DMS153 treated with DMSO at 0.1 percent for 48 hours (cell line): ENCODE data around the gene PDK1.
"Not testable (repeated sequence)": the region's sequence is repeated elsewhere in the genome, so short reads cannot be mapped to it uniquely, and the experiment has no call there.

Experiments
- DNase-seq: peaks from one replicate; lab custom pipeline; 2025; ENCODE audit not compliant: unreplicated experiment; lab: John Stamatoyannopoulos, UW

The PDK1 gene

DNA sequence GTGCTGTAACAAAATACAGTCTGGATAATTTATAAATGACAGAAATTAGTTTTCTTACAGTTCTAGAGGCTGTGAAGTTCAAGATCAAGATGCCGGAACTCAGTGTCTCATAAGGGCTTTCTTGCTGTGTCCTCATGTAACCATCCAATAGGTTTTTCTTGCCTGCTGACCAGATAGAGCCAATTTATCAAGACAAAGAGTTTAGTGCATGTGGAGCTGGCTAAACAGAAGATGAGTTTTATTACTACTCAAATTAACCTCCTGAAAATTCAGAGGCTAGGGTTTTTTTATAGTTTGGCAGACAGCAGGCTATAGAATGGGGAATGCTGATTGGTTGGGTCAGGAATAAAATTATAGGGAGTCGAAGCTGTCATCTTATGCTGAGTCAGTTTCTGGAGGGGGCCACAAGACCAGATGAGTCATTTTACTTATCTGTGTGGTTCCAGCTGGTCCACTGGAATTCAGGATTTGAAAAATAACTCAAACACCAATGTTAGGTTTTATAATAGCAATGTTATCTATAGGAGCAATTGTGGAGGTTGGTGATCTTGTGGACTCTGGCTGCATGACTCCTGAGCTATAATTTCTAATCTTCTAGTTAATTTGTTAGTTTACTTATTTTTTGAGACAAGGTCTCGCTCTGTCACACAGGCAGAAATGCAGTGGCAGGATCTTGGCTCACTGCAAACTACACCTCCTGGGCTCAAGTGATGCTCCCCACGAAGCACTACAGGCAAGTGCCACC is 3.2 kb upstream of the PDK1 start:
- no peak for DNase-seq

DNA sequence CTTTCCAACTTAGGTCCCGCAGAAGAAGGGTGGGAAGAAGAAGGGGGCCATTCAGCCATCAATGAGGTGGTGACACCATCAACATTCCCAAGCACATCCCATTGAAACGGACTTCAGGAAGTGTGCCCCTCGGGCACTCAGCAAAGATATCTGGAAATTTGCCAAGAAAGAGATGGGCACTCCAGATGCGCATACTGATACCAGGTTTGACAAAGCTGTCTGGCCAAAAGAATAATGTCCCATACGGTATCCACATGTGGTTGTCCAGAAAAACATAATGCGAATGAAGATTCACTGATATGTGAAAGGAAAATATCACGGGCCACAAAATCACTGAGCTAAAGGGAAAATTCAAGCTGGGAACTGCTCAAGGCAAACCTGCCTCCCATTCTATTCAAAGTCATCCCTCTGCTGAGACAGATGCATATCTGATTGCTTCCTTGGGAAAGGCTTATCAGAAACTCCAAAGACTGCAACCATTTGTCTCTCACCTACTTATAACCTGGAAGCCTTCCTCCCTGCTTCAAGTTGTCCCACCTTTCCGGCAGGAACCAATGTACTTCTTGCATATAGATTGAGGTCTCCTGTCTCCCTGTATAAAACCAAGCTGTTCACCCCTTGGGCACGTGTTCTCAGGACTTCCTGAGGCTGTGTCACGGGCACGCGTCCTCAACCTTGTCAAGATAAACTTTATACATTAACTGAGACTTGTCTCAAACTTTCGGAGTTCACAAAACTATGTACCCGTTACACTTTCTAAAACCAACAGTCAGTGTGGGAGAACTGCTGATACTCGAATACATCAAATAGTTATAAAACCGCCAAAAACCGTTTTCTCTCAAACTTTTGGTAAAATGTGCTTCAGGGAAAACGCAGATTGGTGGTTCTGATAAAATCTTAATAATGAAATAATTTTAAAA is 1.3 kb upstream of the PDK1 start:
- no peak for DNase-seq

DNA sequence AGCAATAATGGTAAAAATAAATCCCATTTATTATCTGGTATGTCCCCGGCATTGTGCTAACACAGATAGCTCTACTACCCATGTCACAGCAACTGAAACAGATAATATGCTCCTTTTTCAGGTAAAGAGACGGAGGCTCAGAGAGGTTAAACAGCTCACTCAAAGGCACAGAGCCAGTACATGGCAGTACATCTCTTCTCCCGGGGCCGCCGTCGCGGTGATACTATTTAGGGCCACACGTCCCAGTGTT is 693 bp upstream of the PDK1 start:
- no peak for DNase-seq

DNA sequence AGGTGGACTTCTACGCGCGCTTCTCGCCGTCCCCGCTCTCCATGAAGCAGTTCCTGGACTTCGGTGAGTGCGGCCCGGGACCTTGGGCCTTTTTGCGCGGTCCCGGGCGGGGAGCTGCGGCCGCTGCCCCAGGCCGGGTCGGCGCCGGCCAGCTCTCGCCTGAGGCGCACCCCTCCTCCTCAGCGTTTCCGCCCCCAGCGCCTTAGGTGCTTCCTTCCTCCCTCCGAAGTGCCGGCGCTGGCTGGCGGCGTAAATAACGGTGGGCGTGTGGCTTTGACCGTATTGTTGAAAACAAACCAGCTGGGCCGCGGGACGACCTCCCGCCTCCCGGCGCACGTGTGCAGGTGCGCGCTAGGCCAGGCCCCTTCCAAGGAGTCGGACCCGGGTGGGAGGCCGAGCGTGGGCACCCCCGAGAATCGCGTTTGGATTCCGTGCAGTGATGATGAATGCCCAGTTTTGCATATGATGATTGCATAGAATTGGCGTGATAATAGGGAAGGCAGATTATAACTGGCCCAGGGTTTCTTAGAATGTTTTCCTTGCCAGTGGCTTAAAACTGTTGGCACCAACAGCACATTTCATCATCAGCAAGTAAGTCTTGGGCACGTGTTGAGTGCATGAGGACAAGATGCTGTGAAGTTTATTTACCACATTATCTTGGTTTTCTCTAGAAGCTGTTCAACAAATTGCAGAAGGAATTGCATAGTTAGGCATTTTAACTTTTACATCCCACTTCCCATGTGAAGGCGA is 569 bp downstream of the PDK1 start:
- no peak for DNase-seq

DNA sequence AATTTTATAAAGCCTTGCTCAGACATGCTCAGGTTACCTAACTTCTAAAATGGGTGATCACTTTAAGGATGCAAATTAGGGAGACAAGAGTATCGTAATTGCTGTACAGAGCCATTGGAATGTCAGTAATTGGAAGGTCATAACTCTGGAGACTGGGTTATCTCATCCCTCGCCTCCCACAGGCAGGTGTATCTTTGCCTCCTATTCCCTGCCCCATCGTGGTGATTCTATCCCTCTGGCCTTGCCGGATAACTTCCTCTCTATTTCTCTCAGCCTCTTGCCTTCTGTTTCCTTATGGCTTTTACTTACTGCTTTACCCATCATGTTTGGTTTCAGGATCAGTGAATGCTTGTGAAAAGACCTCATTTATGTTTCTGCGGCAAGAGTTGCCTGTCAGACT is 2.5 kb downstream of the PDK1 start:
- DNase-seq = no peak

DNA sequence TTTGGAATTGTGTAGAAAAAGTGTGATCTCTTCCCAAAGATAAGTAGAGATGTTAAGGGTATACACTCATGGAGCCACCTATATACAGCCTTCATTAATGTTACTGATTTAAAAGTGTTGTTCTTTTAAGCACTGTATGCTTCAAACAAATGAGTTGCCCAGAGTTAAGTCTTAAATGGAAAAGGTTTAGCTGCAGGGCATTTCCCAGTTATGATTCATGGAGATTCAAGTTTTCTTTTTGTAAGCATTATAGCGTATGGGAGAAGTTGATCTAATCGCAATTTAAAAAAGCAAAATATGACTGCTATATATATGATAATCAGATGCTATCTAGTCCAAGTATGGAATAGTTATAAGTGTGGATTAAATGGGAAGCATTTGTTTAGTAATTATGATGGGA is 4.8 kb downstream of the PDK1 start:
- DNase-seq = no peak

DNA sequence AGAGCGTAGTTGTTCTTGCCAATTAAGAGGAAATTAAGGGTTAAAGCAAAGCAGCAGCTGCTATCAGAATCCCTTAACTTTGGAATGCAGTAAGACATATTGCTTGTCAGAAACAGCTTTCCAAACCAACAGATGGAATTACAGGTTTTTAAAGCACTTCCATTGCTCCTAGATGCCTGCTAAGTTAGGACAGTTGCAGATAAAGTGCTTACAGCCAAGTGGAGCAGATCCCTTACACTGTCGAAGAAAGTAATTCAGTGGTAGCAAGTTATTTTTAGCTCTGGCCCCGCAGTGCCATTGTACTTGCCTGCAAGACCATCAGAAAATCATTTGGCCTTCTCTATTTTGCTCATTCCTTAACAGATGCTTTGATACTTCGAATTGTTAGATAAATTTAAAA is 5.4 kb downstream of the PDK1 start:
- no peak for DNase-seq

DNA sequence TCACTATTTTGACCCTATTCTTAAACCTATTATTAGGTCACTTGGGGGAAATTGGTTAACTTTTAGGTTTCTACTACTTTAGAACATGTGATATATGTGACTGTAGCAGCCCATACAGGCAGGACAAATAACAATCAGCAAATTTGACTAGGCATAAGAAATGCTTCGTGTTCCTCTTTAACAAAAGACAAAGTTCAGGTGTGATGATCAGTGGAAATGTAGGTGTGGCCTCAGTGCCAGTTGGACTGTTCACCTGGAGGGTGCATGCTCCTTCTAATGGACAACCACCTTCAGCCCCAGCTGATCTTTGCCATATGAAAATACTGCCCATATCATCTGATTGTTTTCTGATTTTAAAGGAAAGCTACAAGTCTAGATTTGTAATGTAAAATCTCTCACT is 6.4 kb downstream of the PDK1 start:
- DNase-seq = no peak

DNA sequence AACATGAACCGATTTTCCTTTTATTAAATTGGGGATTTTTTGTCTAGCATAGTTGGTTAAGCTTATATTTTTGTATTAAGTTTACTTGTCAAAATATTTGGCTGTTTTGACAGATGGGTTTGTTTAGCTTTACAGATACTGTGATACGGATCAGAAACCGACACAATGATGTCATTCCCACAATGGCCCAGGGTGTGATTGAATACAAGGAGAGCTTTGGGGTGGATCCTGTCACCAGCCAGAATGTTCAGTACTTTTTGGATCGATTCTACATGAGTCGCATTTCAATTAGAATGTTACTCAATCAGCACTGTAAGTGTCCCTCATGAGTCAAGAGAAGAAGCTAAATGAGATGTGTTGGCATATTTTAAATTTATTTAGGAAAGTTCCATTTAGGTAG is 8.5 kb downstream of the PDK1 start:
- no peak for DNase-seq

DNA sequence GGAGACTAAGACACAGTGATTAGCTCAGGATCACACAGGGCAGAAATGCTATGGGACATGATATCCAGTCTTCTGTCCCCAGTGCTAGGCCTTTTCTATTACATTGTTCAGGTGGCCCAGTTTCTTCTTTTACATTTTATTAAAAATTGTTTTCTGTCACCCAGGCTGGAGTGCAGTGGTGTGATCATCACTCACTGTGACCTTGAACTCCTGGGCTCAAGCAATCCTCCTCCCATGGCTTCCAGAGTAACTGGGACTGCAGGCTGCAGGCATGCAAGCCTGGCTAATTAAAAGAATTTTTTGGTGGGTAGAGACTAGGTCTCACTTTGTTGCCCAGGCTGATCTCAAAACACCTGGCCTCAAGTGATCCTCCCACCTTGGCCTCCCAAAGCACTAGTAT is 15.4 kb downstream of the PDK1 start:
- no peak for DNase-seq

DNA sequence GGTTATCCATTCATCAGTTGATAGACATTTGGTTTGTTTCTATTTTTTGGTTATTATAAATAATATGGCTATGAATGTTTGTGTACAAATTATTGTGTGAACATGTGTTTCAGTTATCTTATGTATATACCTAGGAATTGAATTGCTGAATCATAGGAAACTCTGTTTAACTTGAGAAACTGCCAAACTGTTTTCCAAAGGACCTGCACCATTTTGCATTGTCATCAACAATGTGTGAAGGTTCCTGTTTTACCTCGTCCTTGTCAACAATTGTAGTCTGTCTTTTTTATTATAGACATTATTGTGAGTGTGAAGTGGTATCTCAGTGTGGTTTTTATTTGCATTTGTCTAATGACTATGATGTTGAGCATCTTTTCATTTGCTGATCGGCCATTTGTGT is 17.1 kb downstream of the PDK1 start:
- no peak for DNase-seq

DNA sequence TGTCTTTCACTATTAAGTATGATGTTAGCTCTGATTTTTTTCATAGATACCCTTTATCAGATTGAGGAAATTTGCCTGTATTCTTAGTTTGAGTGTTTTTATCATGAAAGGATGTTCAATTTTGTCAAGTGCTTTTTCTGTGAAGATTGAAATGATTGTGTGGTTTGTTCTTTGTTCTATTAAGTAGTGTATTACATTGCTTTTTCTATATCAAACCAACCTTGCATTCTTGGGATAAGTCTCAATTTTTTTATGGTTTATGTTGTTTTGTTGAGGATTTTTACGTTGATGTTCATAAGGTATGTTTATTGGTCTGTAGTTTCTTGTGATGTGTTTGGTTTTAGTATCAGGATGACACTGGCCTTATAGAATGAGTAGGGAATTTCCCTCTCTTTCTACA is 19.1 kb downstream of the PDK1 start:
- DNase-seq = no peak

DNA sequence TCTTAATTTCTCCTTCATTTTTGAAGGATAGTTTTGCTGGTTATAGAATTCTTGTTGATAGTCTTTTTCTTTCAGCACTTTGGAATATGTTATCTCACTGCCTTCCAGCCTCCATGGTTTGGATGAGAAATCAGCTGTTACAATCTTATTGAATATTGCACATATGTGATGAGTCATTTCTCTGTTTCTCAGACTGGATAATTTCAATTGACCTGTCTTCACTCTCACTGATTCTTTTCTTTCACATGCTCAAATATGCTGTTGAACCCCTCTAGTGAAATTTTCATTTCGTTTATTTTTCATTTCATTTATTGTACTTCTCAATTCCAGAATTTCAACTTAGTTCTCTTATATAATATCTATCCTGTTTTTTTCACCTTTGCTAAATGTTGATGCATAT is 22.2 kb downstream of the PDK1 start:
- DNase-seq = no peak

DNA sequence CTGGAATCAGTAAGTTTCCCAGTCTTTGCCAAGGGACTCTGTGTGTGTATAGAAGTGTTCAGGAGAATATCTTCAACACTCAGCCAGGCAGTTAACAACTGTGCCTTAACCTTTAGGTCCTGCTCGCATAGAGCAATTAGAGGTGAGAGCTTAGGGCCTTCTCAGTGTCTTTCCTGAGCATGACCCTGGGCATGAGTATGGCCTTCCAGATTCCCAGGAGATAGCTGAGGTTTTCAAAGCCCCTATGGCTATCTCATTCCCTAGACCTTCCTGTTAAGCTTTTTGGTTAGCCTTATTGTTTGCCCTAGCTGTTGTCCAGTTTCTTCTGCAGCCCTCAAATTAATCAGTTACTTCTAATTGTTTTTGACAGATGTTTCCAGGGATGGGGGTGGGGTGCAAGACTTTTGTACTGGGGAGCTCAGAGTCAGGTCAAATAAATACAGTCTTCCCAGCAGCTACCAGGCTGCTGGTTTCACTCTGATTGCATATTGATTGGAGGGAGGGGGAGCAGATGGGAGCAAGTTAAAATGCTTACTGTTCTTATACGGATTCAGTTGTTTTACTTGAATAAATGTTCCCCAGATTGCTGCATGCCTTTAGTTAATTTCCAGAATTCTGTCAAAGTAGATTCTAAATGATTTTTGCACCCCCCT is 23.1 kb downstream of the PDK1 start:
- no peak for DNase-seq

DNA sequence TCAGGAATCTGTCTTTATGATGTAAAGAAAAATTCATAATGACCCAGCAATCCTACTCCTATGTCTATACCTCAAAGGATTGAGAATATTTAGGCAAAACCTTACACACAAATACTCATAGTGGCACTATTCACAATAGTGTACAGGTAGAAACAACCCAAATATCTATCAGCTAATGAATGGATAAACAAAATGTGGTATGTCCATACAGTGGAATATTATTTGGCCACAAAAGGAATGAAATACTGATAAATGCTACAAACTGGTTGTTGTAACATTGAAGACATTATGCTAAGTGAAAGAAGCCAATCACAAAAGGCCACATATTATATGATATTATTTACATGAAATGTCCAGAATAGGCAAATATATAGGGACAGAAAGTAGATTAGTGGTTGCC is 24.7 kb downstream of the PDK1 start:
- no peak for DNase-seq

DNA sequence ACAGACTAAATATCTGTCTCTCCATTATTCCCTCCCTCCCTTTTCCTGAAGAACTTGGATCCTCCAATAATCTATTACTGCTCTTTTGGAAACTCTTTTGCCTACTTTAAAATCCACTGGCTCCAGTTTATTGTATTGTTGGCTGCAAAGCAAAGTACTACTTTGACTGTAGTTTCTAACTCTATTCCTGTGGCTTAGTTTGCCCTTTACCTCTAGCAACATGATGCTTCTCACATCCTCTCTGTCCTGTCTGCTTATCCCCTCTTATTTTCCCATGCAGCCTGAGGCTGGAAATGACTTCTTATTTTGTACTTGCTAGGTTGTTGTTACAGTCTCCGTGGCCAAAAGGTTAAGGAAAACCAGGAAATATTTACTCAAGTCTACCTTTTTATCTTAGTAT is 26.8 kb downstream of the PDK1 start:
- no peak for DNase-seq

DNA sequence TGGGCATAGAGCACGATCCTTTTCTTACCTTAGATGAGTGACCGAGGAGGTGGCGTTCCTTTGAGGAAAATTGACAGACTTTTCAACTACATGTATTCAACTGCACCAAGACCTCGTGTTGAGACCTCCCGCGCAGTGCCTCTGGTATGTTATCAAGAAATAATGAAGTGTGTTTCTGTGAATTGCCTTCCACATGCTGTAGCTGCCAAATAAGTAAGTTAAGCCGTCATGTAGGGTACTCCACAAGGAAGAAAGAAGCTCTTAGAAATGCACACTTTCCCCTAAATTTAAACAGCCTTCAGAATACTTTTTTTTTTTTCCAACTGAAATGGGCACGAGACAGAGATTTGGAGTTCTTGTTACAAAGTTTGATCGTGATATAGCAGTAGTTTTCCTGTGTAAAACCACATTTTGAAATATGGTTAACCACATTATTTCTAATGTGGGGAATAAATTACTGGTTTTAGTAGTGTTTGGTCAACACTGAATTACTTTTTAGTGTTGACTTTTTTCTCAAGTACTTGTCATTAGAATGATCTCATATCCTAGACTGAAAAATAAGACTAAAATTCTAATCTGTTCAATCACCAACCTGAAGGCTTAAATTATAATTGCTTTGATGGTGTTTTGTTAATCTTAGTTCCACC is 30.5 kb downstream of the PDK1 start:
- no peak for DNase-seq

DNA sequence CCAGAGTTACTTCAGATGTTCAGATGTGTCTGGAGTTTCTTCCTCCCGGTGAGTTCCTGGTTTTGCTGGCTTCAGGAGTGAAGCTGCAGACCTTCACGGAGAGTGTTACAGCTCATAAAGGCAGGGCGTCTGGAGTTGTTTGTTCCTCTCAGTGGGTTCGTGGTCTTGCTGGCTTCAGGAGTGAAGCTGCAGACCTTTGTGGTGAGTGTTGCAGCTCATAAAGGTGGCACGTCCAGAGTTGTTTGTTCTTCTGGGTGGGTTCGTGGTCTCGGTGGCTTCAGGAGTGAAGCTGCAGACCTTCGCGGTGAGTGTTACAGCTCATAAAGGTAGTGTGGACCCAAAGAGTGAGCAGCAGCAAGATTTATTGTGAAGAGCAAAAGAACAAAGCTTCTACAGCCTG is 31.3 kb downstream of the PDK1 start:
- DNase-seq = not testable (repeated sequence)

DNA sequence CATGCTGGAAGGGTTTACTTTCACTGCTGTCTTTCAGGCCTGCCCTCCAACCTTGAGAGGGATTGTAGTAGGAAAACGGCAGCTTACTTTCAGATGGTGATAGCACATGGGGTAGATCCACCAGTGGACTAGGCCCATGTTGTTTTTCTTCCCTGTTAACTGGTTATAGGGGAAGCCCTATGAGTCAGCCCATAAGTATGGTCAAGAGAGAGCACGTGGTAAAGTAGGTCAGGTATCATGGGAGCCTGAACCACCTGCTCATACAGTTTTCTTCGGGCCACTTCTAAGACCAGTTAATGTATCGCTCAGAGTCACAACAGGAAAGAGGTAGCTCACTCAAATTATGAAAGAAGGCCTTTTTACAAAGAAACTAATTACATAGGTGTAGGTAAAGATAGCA is 33.0 kb downstream of the PDK1 start:
- no peak for DNase-seq

DNA sequence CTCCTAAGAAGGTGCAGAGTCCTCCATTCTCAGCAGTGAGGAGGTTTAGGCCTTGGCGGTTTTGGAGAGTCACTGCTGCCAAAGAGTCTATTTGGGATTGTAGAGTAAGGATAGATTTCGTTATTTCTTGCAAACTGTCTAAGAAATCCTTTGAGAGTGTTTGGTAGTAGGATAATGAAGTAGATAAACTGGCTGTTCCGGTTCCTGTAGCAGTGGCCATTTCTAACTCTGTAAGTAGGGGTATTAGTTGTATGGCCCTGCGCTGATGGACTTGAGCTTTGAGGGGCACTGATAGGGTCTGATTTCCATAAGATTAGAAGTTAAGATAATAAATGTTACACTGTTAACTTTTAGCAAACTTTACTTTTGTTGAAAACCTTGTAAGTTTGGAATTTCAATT is 35.5 kb downstream of the PDK1 start:
- not testable (repeated sequence) for DNase-seq

DNA sequence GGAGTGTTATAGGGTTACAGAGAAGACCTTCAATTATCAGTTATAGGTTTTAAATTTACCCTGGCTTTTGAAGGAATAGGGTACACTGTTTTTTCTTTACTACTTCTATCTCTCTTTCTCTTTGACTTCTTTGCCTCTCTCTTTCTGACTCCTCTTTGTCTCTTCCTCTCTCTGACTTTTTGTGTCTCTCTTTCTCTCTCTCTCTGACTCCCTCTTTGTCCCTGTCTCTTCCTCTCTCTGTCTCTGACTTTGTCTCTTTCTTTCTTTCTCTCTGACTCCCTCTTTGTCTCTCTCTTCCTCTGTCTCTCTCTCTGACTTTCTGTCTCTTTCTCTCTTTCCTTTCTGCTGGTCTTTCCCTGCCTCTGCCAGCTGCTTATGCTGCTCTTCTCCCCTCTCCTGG is 36.3 kb downstream of the PDK1 start:
- DNase-seq = not testable (repeated sequence)
